Naive thymus-derived CD4-positive, alpha-beta T cell (primary cell): ENCODE results near the gene MID1. TPM values are rescaled to one million over a fixed set of nuclear protein-coding genes. Genes with fewer than 3 reads are reported as not detected.

ENCODE experiments used
- ATAC-seq: fragments of 150-1000 bp; cut with Tn5 transposase; 2 replicates; pipeline ENCODE4 v1.10.0; 2021; ENCODE audit warnings: mild to moderate bottlenecking, moderate library complexity
- CTCF ChIA-PET: fragments of 350-600 bp; sonication (Branson Sonifier 250); formaldehyde crosslinking; loops from one replicate; lab custom pipeline; 2021; ENCODE audit warnings: antibody characterized with exemption; lab: Charles Lee
- POLR2A ChIA-PET: fragments of 350-600 bp; sonication (Branson Sonifier 250); formaldehyde crosslinking; loops from one replicate; lab custom pipeline; 2021; ENCODE audit warnings: antibody characterized with exemption, inconsistent platforms; lab: Charles Lee
- DNase-seq, 9 donors: peaks; one replicate each; pipeline versions ENCODE4 v3.0.0 to v3.0.0-alpha.2; 2020 to 2022; ENCODE audit warnings: mixed read lengths in 1 of 9
- H3K27ac ChIP-seq: one replicate; pipeline ENCODE4 v1.7.0; 2013; ENCODE audit warnings: mild to moderate bottlenecking, low read depth, low read length, moderate library complexity
- H3K27me3 ChIP-seq, 2 donors: one replicate each; pipeline ENCODE4 v1.7.0; 2013; ENCODE audit warnings: low read length in 2 of 2, mild to moderate bottlenecking in 2 of 2, moderate library complexity in 2 of 2; ENCODE audit not compliant: control insufficient read depth in 2 of 2, insufficient read depth in 2 of 2
- H3K36me3 ChIP-seq, 3 experiments: 1 replicate in 2 of 3; 2 replicates in 1 of 3; pipeline ENCODE4 v1.7.0; 2013; ENCODE audit warnings: low read length in 3 of 3, mild to moderate bottlenecking in 3 of 3, moderate library complexity in 1 of 3; ENCODE audit not compliant: insufficient read depth in 3 of 3, control insufficient read depth in 2 of 3
- H3K4me1 ChIP-seq, 2 donors: one replicate each; pipeline ENCODE4 v1.7.0; 2013; ENCODE audit warnings: low read length in 2 of 2, mild to moderate bottlenecking in 2 of 2, moderate library complexity in 1 of 2; ENCODE audit not compliant: control insufficient read depth in 2 of 2, insufficient read depth in 2 of 2
- H3K4me3 ChIP-seq: 2 replicates; pipeline ENCODE4 v1.7.0; 2013; ENCODE audit warnings: mild to moderate bottlenecking, low read length
- H3K9me3 ChIP-seq, 3 experiments: 1 replicate in 2 of 3; 2 replicates in 1 of 3; pipeline ENCODE4 v1.7.0; 2013; ENCODE audit warnings: low read length in 3 of 3; ENCODE audit not compliant: control insufficient read depth in 2 of 3
- H3K27ac Mint-ChIP-seq, 9 donors: one replicate each; pipeline ENCODE4 v1.8.0; 2020 to 2022; ENCODE audit warnings: mixed read lengths in 9 of 9, mild to moderate bottlenecking in 8 of 9, moderate library complexity in 5 of 9, inconsistent platforms in 2 of 9
- H3K27me3 Mint-ChIP-seq, 5 donors: one replicate each; pipeline ENCODE4 v1.8.0; 2021 to 2022; ENCODE audit warnings: mixed read lengths in 5 of 5, mild to moderate bottlenecking in 1 of 5
- H3K36me3 Mint-ChIP-seq, 5 donors: one replicate each; pipeline ENCODE4 v1.8.0; 2020 to 2022; ENCODE audit warnings: mixed read lengths in 5 of 5, mild to moderate bottlenecking in 3 of 5, inconsistent platforms in 1 of 5
- H3K4me1 Mint-ChIP-seq, 7 donors: one replicate each; pipeline ENCODE4 v1.8.0; 2020 to 2022; ENCODE audit warnings: mixed read lengths in 7 of 7, mild to moderate bottlenecking in 3 of 7, inconsistent platforms in 1 of 7
- H3K4me3 Mint-ChIP-seq, 10 donors: one replicate each; pipeline ENCODE4 v1.8.0; 2020 to 2022; ENCODE audit warnings: mild to moderate bottlenecking in 10 of 10, mixed read lengths in 10 of 10, moderate library complexity in 6 of 10, inconsistent platforms in 2 of 10
- H3K9me3 Mint-ChIP-seq, 11 donors: one replicate each; pipeline ENCODE4 v1.8.0; 2020 to 2022; ENCODE audit warnings: mixed read lengths in 11 of 11, mild to moderate bottlenecking in 4 of 11, inconsistent platforms in 1 of 11, moderate library complexity in 1 of 11
- intact Hi-C, 2 donors: fragments of 100-400 bp; cut with micrococcal nuclease; formaldehyde crosslinking; loops; one replicate each; pipeline ENCODE4 v1.15.1; 2023
- polyA plus RNA-seq, 2 donors: library from polyadenylated mRNA; unstranded; fragments of 300-500 nt; fragmentation: Illumina TruSeq; gene quantifications; one replicate each; pipeline ENCODE4 v1.2.3, GENCODE V29; 2021
- total RNA-seq, 6 experiments: library from RNA in 5 of 6; stranded (reverse) in 5 of 6; gene quantifications; 1 replicate in 5 of 6; 2 replicates in 1 of 6; pipeline ENCODE4 v1.2.3 and lab custom pipeline; 2021 to 2026

MID1 gene
- total and polyA plus RNA-seq, 7 experiments from 2014 or later = 0.12 to 0.27 (median 0.22) TPM; not detected in 2

GRCh38 chrX:10518073-10518472, 102.3 kb downstream of the MID1 start:
- ChIA-PET POLR2A (no interaction called here), CTCF (no interaction called here)
- Mint-ChIP-seq H3K36me3 (no peaks in the 10 kb centered on the region), H3K9me3 (peaks cover 0 to 9% (median 1%) of the 10 kb centered on the region in 11 donors), H3K4me3 (no peak overlapping the region), H3K27me3 (no peaks in the 10 kb centered on the region), H3K27ac (no peak overlapping the region), H3K4me1 (no peaks in the 10 kb centered on the region)
- Histone ChIP-seq H3K4me1 (no peaks in the 10 kb centered on the region), H3K36me3 (no peaks in the 10 kb centered on the region), H3K4me3 (no peak overlapping the region), H3K9me3 (no peaks in the 10 kb centered on the region), H3K27me3 (no peaks in the 10 kb centered on the region), H3K27ac (no peak overlapping the region)
- intact Hi-C loops = no loop called here
- DNase-seq (no peak), ATAC-seq (no peak)

GRCh38 chrX:10516781-10517322, 103.5 kb downstream of the MID1 start:
- H3K4me1 ChIP-seq = no peaks in the 10 kb centered on the region
- H3K36me3 ChIP-seq = no peaks in the 10 kb centered on the region
- H3K4me3 ChIP-seq = no peak overlapping the region
- ATAC-seq (no peak), DNase-seq (no peak)
- Mint-ChIP-seq H3K4me3 (no peak overlapping the region), H3K4me1 (no peaks in the 10 kb centered on the region), H3K27ac (no peak overlapping the region), H3K27me3 (no peaks in the 10 kb centered on the region), H3K9me3 (peaks cover 0 to 9% (median 0%) of the 10 kb centered on the region in 11 donors), H3K36me3 (no peaks in the 10 kb centered on the region)
- intact Hi-C loops = no loop called here
- POLR2A ChIA-PET = no interaction called here
- H3K9me3 ChIP-seq = no peaks in the 10 kb centered on the region
- no peaks in the 10 kb centered on the region for H3K27me3 ChIP-seq
- no peak overlapping the region for H3K27ac ChIP-seq
- CTCF ChIA-PET = no interaction called here

DNA sequence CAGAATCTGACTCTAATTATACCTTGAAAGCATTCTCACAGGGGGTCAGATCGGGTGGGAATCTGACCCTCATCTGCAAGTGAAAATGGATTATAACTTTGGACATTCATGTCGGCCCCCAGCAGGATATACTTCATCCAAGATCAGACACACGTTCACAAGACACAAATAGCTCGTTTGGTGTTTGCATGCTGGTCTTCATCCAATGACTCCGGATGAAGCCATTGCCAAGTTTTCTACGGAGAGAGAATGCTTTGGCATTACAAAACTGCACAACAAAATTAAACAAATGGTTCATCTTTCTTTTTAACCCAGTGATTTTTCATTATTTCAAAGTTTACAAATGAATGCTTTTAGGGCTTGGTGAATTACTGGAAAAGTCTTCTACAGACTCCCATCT, 105.5 kb downstream of the MID1 start:
- no peaks in the 10 kb centered on the region for H3K27me3 Mint-ChIP-seq
- H3K27ac Mint-ChIP-seq = no peak overlapping the region
- no peaks in the 10 kb centered on the region for H3K36me3 Mint-ChIP-seq

DNA sequence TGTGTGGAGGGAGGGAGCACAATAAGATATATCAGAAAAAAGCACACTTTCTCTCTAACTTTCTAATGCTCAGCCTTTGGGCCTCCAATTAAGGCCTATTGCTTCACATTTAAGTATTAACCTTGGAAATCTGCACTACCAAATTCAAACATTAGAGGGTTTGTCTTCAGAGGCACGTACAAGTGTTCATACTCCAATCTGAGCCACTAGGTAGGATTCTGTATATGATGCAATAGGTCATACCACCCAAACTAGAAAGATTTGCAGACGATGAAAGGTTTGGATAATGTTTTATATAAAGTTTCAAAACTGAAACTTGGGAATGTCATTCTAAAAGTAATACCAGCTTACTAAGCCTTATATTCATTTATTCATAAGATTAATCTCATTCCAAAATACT, 106.4 kb downstream of the MID1 start:
- no peaks in the 10 kb centered on the region for H3K4me1 ChIP-seq
- intact Hi-C loops = no loop called here

More for the DNA sequence above, 105.5 kb downstream of the MID1 start:
- Histone ChIP-seq H3K27ac (no peak overlapping the region), H3K4me3 (no peak overlapping the region), H3K36me3 (no peaks in the 10 kb centered on the region), H3K27me3 (no peaks in the 10 kb centered on the region), H3K9me3 (no peaks in the 10 kb centered on the region), H3K4me1 (no peaks in the 10 kb centered on the region)
- Mint-ChIP-seq H3K4me3 (no peak overlapping the region), H3K9me3 (peaks cover 0 to 6% (median 0%) of the 10 kb centered on the region in 11 donors), H3K4me1 (no peaks in the 10 kb centered on the region)
- DNase-seq (no peak), ATAC-seq (no peak)
- CTCF ChIA-PET = no interaction called here
- intact Hi-C loops = no loop called here
- POLR2A ChIA-PET = no interaction called here

DNA sequence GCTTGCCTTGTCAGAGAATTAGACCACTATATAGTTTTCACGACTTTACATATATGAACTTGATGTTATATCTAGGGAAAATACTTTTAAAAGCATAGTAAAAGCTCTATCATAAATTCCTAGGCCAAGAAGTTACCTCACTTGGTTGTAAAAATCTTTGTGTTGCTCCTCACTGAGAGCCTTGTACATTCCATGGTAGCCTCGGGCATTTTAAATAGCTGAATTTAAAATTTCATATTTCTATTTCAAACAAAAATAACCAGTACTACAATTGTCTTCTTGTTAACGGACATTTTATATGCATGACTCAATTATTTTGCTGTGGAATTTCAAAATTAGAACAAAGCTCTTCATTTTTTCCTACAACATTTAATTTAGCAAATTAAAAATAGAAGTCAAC, 107.6 kb downstream of the MID1 start:
- Mint-ChIP-seq H3K4me3 (no peak overlapping the region), H3K9me3 (peaks cover 0 to 5% (median 0%) of the 10 kb centered on the region in 11 donors), H3K4me1 (no peaks in the 10 kb centered on the region), H3K27ac (no peak overlapping the region), H3K27me3 (no peaks in the 10 kb centered on the region), H3K36me3 (no peaks in the 10 kb centered on the region)
- Histone ChIP-seq H3K36me3 (no peaks in the 10 kb centered on the region), H3K4me1 (no peaks in the 10 kb centered on the region), H3K9me3 (no peaks in the 10 kb centered on the region), H3K27me3 (no peaks in the 10 kb centered on the region), H3K4me3 (no peak overlapping the region), H3K27ac (no peak overlapping the region)
- DNase-seq (no peak), ATAC-seq (no peak)
- ChIA-PET POLR2A (no interaction called here), CTCF (no interaction called here)
- intact Hi-C loops = no loop called here

More for the DNA sequence above, 106.4 kb downstream of the MID1 start:
- H3K4me3 Mint-ChIP-seq = no peak overlapping the region
- H3K36me3 ChIP-seq = no peaks in the 10 kb centered on the region
- H3K4me1 Mint-ChIP-seq = no peaks in the 10 kb centered on the region
- CTCF ChIA-PET = no interaction called here
- no peaks in the 10 kb centered on the region for H3K36me3 Mint-ChIP-seq
- DNase-seq = no peak
- H3K27me3 ChIP-seq = no peaks in the 10 kb centered on the region
- H3K4me3 ChIP-seq = no peak overlapping the region
- peaks cover 0 to 6% (median 0%) of the 10 kb centered on the region in 11 donors for H3K9me3 Mint-ChIP-seq
- H3K27me3 Mint-ChIP-seq = no peaks in the 10 kb centered on the region
- POLR2A ChIA-PET = no interaction called here
- no peak overlapping the region for H3K27ac Mint-ChIP-seq
- no peak overlapping the region for H3K27ac ChIP-seq
- H3K9me3 ChIP-seq = no peaks in the 10 kb centered on the region
- ATAC-seq = no peak

DNA sequence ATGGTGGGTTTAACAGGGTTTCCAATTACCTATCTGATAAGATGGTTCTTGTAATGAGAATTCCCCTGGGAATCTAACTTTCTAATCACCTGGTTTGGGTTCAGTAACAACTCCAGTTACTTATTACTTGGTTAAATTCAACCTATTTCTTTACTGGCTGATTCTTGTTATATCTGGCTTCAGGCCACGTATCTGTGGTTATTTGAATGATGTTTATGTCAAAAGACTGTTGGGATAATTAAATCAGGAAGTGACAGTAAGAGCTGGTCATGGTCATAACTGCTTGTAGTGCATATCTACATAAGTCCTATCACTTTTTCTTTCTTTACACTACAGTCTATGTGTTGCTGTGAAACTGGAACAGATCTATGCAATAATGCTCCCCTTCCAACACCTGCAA, 108.1 kb downstream of the MID1 start:
- no peak for ATAC-seq
- no peaks in the 10 kb centered on the region for H3K4me1 ChIP-seq
- ChIA-PET CTCF (no interaction called here), POLR2A (no interaction called here)
- no peaks in the 10 kb centered on the region for H3K27me3 Mint-ChIP-seq
- H3K9me3 ChIP-seq = no peaks in the 10 kb centered on the region
- H3K9me3 Mint-ChIP-seq = peaks cover 0 to 2% (median 0%) of the 10 kb centered on the region in 11 donors
- H3K4me1 Mint-ChIP-seq = no peaks in the 10 kb centered on the region
- no peaks in the 10 kb centered on the region for H3K27me3 ChIP-seq
- intact Hi-C loops = no loop called here
- H3K27ac Mint-ChIP-seq = no peak overlapping the region
- no peak for DNase-seq
- no peaks in the 10 kb centered on the region for H3K36me3 Mint-ChIP-seq
- H3K4me3 ChIP-seq = no peak overlapping the region
- H3K4me3 Mint-ChIP-seq = no peak overlapping the region
- H3K27ac ChIP-seq = no peak overlapping the region
- H3K36me3 ChIP-seq = no peaks in the 10 kb centered on the region

DNA sequence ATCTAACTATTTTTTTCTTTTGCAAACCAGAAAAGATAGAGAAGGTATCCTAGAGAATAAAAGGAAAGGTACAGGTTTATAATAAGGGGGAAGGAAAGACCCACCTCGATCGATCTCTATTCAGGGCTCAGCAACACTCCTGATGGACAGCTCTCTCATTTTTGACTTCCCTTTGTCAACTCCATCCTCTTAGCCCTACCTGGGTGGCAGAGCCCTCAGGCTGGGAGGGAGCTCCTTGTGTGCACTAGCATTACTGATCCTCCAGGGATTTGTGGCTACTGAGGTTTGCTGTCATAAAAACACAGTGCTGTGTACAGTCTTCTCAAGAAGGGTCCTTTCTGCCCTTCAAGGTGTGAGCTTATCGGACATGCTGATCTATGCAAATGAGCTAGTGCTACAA, 111.0 kb downstream of the MID1 start:
- ATAC-seq (no peak), DNase-seq (no peak)
- Histone ChIP-seq H3K4me3 (no peak overlapping the region), H3K27me3 (no peaks in the 10 kb centered on the region), H3K36me3 (no peaks in the 10 kb centered on the region), H3K4me1 (no peaks in the 10 kb centered on the region), H3K9me3 (no peaks in the 10 kb centered on the region), H3K27ac (no peak overlapping the region)
- H3K27ac Mint-ChIP-seq = no peak overlapping the region
- no peak overlapping the region for H3K4me3 Mint-ChIP-seq
- CTCF ChIA-PET = no interaction called here
- H3K9me3 Mint-ChIP-seq = peaks cover 0 to 2% (median 0%) of the 10 kb centered on the region in 11 donors
- no peaks in the 10 kb centered on the region for H3K4me1 Mint-ChIP-seq
- H3K27me3 Mint-ChIP-seq = no peaks in the 10 kb centered on the region
- H3K36me3 Mint-ChIP-seq = no peaks in the 10 kb centered on the region
- intact Hi-C loops = no loop called here
- POLR2A ChIA-PET = no interaction called here
